DOHH2 (cell line): Measurements from ENCODE around the gene ITPR3.

Source experiments
- H3F3A ChIP-seq: fragments of 200-600 bp; sonication (generic), shearing (Covaris generic); 2 replicates; pipeline ENCODE4 v1.6.0; 2016; ENCODE audit warnings: antibody characterized with exemption, mild to moderate bottlenecking; ENCODE audit not compliant: control insufficient read depth, insufficient read depth
- H3K27ac ChIP-seq: fragments of 200-600 bp; sonication (generic); 2 replicates; pipeline ENCODE4 v1.5.1; 2014; ENCODE audit warnings: low read depth, mild to moderate bottlenecking, low read length, moderate library complexity
- H3K27me3 ChIP-seq: fragments of 200-600 bp; sonication (generic); 2 replicates; pipeline ENCODE4 v1.6.1; 2014; ENCODE audit warnings: mild to moderate bottlenecking, low read length, mixed read lengths; ENCODE audit not compliant: control insufficient read depth
- H3K36me3 ChIP-seq: fragments of 200-600 bp; sonication (generic); 2 replicates; pipeline ENCODE4 v1.6.1; 2014; ENCODE audit warnings: mild to moderate bottlenecking, low read length, moderate library complexity, mixed read lengths; ENCODE audit not compliant: control insufficient read depth
- H3K4me1 ChIP-seq: fragments of 200-600 bp; sonication (generic); 2 replicates; pipeline ENCODE4 v1.6.1; 2014; ENCODE audit warnings: mild to moderate bottlenecking, low read length, mixed read lengths; ENCODE audit not compliant: control insufficient read depth
- H3K4me2 ChIP-seq: fragments of 200-600 bp; sonication (generic); 2 replicates; pipeline ENCODE4 v1.6.0; 2014; ENCODE audit warnings: mild to moderate bottlenecking, low read length, moderate library complexity
- H3K4me3 ChIP-seq: fragments of 200-600 bp; sonication (generic); 2 replicates; pipeline ENCODE4 v1.5.1; 2014; ENCODE audit warnings: mild to moderate bottlenecking, low read length, mixed read lengths
- H3K79me2 ChIP-seq: fragments of 200-600 bp; sonication (generic); 2 replicates; pipeline ENCODE4 v1.6.1; 2014; ENCODE audit warnings: mild to moderate bottlenecking, low read length, mixed read lengths; ENCODE audit not compliant: control insufficient read depth
- H3K9me2 ChIP-seq: fragments of 200-600 bp; sonication (generic); replicated peaks from 2 replicates; pipeline ENCODE4 v1.6.1; 2014; ENCODE audit warnings: mild to moderate bottlenecking, low read length, mixed read lengths; ENCODE audit not compliant: control insufficient read depth
- H3K9me3 ChIP-seq: fragments of 200-600 bp; sonication (generic); 2 replicates; pipeline ENCODE4 v1.6.1; 2014; ENCODE audit warnings: antibody characterized with exemption, low read length, mixed read lengths; ENCODE audit not compliant: control insufficient read depth, insufficient read depth
- H4K20me1 ChIP-seq: fragments of 200-600 bp; sonication (generic); 2 replicates; pipeline ENCODE4 v1.6.0; 2014; ENCODE audit warnings: low read depth, mild to moderate bottlenecking, antibody characterized with exemption, low read length, moderate library complexity; ENCODE audit not compliant: control insufficient read depth, insufficient read depth
- CTCF ChIP-seq: fragments of 200-600 bp; sonication (generic); IDR thresholded peaks from one replicate; pipeline ENCODE4 v1.5.1; 2014; ENCODE audit warnings: antibody characterized with exemption, mild to moderate bottlenecking, low read depth, low read length; ENCODE audit not compliant: poor library complexity, severe bottlenecking
- EZH2phosphoT487 ChIP-seq: fragments of 200-600 bp; sonication (generic); IDR thresholded peaks from 2 replicates; pipeline ENCODE4 v1.6.1; 2017; ENCODE audit warnings: borderline replicate concordance, mild to moderate bottlenecking, antibody characterized with exemption, low read length, moderate library complexity, mixed read lengths

Gene ITPR3

GRCh38 chr6:33733709-33734007, 112.5 kb downstream of the ITPR3 start:
- Histone ChIP-seq H3K4me2 (no peak overlapping the region), H3K4me1 (no peaks in the 10 kb centered on the region), H3K79me2 (no peaks in the 10 kb centered on the region), H3K9me3 (no peaks in the 10 kb centered on the region), H3F3A (no peaks in the 10 kb centered on the region), H3K27me3 (peaks cover 5% of the 10 kb centered on the region), H3K27ac (no peak overlapping the region), H3K9me2 (no peaks in the 10 kb centered on the region), H3K4me3 (no peak overlapping the region), H3K36me3 (no peaks in the 10 kb centered on the region), H4K20me1 (no peaks in the 10 kb centered on the region)
- TF ChIP-seq EZH2phosphoT487 (no peak), CTCF (no peak)

GRCh38 chr6:33735216-33735615, 114.1 kb downstream of the ITPR3 start:
- no peaks in the 10 kb centered on the region for H4K20me1 ChIP-seq
- TF ChIP-seq CTCF (no peak), EZH2phosphoT487 (no peak)
- H3F3A ChIP-seq: no peaks in the 10 kb centered on the region
- no peak overlapping the region for H3K4me3 ChIP-seq
- H3K4me2 ChIP-seq: no peak overlapping the region
- H3K4me1 ChIP-seq: no peaks in the 10 kb centered on the region
- H3K36me3 ChIP-seq: no peaks in the 10 kb centered on the region
- no peaks in the 10 kb centered on the region for H3K9me3 ChIP-seq
- H3K9me2 ChIP-seq: no peaks in the 10 kb centered on the region
- no peak overlapping the region for H3K27ac ChIP-seq
- 0 out of 2 replicates have a peak, but pooled peaks cover 2% of the 10 kb centered on the region for H3K27me3 ChIP-seq
- no peaks in the 10 kb centered on the region for H3K79me2 ChIP-seq

GRCh38 chr6:33737267-33738026, 116.3 kb downstream of the ITPR3 start:
- H3K27me3 ChIP-seq: peaks cover 8% of the 10 kb centered on the region
- H3K36me3 ChIP-seq: no peaks in the 10 kb centered on the region
- TF ChIP-seq CTCF: no peak
- no peak for TF ChIP-seq EZH2phosphoT487
- H3K27ac ChIP-seq: no peak overlapping the region
- no peaks in the 10 kb centered on the region for H3K4me1 ChIP-seq
- H4K20me1 ChIP-seq: no peaks in the 10 kb centered on the region
- no peak overlapping the region for H3K4me3 ChIP-seq
- no peaks in the 10 kb centered on the region for H3F3A ChIP-seq
- no peaks in the 10 kb centered on the region for H3K9me3 ChIP-seq
- no peaks in the 10 kb centered on the region for H3K9me2 ChIP-seq
- no peaks in the 10 kb centered on the region for H3K79me2 ChIP-seq
- no peak overlapping the region for H3K4me2 ChIP-seq
